ENCODE measurements around the gene SMDT1.
"Not testable (repeated sequence)": the region's sequence is repeated elsewhere in the genome, so short reads cannot be mapped to it uniquely, and the experiment has no call there.

Gene SMDT1

DNA sequence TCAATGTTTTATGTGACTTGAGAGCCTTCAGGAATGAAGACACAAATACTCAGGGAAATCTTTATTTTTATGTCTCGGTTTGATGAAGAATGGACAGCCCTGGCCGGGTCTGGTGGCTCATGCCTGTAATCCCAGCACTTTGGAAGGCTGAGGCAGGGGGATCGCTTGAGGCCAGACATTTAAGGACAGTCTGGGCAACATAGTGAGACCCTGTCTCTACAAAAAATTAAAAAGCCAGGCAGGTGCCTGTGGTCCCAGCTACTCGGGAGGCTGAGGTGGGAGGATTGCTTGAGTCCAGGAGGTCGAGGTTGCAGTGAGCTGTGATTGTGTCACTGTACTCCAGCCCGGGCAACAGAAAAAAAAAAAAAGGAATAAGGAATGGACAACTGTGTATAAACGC is 8.0 kb upstream of the SMDT1 start:
- DNase-seq: not testable (repeated sequence)

DNA sequence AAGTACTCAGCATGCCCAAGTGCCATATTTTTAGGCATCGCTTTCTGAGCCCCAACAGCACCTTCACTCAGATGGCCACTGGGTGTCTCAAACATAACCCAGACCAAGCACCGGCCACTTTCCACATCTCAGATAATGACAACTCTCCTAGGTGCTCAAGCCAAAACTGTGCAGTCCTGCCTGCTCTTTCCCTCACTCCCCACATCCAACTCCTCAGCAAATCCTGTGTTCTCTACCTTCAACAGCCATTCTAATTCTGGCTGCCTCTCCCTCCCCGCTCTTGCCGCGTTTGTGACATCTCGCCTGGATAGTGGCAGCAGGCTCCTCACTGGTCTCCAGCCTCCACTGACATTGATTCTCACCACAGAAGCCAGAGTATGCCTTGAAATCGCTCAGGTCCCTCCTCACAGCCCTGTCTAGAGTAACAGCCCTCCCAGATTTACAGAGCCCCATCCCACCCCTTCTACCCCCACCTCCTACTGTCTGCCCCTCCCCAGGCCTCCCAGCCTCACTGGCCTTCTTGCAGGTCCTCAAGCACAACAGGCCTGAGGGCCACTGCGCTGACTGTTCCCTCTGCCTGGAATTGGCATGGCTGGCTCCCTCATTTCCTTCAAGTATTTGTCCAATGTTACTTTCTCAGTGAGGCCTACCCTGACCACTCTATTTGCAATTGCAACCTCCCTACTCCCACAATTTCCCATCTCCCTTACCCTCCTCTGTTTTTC is 6.7 kb upstream of the SMDT1 start:
- no peak for DNase-seq

DNA sequence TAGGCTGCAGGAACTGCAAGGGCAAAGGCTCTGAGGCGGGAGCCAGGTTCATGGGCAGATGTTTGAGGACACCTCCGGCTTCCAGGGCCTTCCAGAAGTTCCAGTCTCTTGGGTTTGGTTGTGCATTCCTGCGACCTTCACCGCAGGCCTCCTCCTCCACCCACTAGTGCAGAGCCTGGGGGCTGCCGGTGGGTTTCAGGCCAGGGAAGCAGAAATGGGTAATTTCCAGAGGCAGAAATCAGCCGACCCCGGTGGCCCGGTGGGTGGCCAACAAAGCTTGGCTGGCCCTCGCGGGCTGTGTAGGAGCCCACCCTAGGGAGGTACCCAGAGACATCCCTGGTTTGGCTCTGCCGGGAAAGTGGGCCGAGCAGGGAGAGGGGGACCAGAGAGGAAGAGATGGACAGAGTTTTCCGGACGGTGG is 5.9 kb upstream of the SMDT1 start:
- no peak for DNase-seq

DNA sequence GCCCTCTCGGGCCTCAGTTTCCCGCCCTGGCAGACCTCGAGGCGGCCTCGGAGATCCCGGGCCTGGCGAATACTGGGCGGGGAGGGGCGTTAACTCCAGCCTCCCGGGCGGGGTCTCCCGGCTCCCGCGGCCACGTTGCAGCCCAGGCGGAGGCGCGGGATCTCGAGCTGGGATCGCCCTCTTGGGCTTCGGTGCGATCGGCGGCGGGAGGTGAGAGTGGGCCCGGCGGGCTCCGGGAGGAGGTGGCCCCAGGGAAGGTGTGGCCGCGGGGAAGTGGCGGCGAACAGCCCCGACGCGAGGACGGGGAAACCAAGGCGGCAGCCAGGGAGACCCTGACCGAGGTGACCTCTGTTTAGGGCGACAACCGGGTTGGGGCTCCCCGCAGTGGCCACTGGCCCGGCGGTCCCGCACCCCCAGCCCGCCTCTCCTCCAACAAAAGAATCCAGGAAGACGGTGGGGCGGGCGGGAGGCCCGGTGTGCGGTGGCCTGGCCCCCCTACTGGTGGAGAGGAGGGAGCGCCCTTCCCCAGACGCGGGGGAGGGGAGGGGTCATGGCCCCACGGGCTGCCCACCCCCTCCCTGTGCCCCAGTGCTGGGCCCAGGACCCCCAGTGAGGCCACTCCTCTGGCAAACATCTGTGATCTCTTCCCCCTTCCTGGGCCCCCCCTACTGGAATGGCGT is 5.2 kb upstream of the SMDT1 start, which contains the start of gene PHETA2:
Gene PHETA2, plus strand, starts transcription at position 117 of the 680 bp plus-strand sequence. CDS start 3,046 bp downstream, outside the sequence.
- DNase-seq: peak; percentile 66

DNA sequence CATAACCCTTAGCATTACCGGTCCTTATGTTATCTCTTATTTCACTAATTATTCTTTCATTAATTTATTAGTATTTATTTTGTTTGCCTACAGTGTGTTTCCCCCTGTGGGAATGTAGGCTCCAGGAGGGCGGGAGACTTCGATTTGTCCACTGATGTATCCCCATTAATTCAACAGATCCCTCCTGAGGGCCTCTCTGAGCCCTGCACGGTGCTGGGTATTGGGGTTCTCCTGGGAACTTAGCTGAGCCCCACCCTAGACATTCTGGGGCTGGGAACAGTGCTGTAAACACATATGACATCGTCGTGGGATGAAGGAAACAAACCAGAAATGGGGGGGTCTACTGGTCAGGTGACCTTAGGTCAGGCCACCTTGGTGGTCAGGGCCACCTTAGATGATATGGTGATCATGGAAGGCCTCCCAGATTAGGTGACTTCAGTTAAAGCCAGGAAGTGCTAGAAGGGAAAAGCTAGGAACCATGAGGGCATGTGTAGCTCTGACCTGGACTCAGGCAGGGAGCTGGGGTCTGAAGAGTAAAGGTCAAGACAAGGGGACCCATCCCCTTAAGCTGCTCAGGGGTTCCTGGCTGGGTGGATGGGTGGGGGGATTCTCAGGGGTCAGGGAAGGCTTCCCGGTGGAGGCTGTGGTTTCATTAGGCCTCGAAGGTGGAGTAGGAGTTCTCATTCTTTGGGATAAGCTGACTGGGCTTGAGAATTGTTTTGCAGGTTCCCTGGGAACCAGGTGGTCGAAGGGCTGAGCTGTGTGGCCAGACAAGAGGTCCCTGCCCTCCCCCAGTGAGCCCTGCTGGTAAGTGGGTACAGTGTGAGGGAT is 4.4 kb upstream of the SMDT1 start:
- no peak for DNase-seq

DNA sequence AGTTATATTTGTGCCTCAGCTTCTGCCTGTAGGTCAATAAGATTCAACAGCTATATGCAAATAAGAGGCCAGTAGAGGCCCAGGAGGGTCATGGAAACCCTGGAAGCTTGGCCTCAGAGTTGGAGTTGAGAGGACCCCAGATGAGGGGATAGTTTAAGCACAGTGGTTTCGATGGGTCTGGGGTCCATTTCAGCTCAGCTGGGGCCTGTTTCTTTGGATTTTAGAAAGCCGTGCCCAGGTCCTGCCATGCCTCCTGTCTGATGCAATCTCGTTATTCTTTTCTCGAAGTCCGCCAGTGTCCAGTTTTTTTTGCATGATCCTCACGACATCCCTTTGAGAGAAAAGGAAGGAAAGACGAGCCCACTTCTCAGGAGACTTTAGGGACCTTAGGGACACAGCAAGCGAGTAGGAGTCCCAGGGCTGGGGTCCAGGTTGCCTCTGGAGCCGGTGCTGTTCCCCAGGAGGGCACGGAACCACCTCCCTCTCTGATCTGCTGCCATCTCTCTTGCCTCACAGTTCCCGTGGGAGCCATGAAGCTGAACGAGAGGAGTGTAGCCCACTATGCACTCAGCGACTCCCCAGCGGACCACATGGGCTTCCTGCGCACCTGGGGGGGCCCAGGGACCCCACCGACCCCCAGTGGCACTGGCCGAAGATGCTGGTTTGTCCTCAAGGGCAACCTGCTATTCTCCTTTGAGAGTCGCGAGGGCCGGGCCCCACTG is 2.6 kb upstream of the SMDT1 start:
- DNase-seq: no peak

DNA sequence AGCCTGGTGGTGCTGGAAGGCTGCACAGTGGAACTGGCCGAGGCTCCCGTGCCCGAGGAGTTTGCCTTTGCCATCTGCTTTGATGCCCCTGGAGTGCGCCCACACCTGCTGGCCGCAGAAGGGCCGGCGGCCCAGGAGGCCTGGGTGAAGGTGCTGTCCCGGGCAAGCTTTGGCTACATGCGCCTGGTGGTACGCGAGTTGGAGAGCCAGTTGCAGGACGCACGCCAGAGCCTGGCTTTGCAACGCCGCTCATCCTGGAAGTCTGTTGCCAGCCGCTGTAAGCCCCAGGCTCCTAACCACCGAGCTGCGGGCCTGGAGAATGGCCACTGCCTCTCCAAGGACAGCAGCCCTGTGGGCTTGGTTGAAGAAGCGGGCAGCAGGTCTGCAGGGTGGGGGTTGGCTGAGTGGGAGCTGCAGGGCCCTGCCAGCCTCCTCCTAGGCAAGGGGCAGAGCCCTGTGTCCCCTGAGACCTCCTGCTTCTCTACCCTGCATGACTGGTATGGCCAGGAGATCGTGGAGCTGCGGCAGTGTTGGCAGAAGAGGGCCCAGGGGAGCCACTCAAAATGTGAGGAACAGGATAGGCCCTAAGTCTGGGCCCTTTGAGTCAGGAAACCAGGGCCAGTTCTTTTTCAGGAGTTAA is 1.9 kb upstream of the SMDT1 start:
- no peak for DNase-seq

DNA sequence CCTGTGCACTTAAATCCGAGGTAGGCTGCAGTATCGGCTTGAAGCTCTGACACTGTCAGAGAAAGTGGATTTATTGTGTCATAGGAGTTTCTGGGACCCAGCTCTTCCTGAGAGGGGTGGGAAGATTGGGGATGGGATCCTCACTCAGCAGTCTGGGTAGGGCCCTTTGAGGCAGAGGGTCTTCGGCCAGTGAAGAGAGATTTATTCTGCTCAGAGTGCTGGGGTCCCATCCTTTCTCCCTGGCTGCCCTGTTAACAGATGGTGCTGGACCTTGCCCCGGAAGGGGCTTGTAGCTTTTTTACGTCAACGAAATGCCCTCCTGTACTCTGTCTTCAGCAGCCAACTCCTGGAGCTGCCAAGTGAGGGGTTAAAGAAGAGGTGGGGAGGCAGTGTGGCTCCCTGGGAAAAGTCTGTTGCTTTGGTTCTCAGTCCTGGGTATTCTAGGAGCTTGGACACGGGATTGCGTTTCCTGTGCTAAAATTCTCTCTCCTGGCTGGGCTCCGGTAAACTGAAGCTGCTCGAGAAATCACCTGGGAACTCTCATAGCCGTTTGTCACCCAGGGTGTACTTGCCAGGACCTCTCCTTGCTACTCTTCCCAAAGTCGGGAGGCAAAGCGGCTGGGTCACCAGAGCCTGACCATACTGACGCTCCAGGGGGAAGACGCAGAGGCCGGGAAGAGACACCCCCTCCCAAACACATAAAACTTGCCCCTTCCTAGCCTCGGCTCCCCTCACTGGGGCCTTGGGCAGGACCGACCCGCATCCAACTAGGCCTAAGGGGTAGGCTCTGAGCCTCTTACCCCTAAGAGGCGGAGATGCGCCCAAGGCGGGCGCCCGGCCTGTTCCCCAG is 806 bp upstream of the SMDT1 start:
- no peak for DNase-seq

DNA sequence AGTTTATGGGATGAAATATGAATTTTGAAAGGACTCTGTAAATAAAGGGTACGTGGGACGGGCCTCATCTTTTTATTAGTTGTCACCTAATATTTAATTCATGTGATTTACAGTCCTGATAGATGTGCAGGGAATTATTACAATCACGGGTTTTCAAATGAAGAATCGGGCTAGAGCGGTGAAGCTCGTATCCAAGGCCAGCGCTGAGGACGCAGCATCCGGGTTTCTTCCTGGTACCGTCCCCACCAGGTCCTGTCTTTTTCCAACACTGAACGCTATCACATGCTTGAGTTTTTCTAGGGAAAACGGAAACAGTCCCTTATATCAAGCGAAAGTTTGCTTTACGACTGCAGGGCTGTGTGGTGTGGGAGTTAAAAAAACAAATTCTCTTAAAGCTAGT is 787 bp downstream of the SMDT1 start:
- DNase-seq: peak; percentile 40

DNA sequence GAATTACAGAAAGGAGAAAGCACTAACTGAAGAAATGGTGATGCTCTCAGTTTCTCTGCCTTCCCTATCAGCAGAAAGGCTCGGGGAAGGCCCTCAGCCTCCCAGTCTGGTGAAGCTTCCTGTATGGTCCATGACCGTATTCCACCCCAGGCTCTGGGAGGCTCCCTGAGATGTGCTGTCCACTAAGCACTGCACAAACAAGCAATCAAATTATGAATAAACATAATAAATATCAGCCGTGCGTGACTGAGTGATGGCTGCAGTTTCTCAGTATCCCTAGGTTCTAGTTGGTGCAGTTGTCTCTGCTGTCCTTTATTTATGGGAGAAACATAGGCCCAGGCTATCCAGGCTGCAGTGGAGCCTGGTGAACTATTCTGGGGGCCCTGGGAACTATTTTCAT is 3.6 kb downstream of the SMDT1 start:
- DNase-seq: no peak

DNA sequence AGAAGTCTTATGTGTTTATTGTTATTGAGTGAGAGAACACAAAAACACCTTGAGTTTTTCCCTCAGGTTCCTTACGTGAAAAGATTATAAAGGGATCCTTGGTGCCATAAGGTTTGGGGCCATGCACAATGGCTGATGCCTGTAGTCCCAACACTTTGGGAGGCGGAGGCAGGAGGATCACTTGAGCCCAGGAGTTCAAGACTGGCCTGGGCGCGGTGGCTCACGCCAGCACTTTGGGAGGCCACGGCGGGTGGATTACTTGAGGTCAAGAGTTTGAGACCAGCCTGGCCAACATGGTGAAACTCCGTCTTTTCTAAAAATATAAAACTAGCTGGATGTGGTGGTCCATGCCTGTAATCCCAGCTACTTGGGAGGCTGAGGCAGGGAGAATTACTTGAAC is 5.4 kb downstream of the SMDT1 start:
- DNase-seq: no peak

DNA sequence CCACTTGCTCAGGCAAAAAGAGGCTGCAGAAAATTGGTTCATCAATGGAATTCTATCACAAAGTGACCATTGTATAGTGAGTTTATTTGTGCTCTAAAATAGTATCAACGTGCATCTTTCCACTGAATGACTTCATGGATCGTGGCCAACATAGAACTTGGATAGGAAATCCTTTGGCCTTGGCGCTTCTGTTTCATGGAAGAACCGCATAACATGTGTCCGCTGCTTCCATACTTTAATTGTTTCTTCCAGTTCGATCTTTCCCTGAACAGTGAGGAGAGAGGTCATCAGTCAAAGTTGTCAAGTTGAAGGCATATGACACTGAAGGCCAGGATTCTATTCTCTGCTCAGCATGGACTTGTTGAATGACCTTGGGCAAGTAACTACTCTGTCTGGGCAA is 6.6 kb downstream of the SMDT1 start:
- DNase-seq: no peak

DNA sequence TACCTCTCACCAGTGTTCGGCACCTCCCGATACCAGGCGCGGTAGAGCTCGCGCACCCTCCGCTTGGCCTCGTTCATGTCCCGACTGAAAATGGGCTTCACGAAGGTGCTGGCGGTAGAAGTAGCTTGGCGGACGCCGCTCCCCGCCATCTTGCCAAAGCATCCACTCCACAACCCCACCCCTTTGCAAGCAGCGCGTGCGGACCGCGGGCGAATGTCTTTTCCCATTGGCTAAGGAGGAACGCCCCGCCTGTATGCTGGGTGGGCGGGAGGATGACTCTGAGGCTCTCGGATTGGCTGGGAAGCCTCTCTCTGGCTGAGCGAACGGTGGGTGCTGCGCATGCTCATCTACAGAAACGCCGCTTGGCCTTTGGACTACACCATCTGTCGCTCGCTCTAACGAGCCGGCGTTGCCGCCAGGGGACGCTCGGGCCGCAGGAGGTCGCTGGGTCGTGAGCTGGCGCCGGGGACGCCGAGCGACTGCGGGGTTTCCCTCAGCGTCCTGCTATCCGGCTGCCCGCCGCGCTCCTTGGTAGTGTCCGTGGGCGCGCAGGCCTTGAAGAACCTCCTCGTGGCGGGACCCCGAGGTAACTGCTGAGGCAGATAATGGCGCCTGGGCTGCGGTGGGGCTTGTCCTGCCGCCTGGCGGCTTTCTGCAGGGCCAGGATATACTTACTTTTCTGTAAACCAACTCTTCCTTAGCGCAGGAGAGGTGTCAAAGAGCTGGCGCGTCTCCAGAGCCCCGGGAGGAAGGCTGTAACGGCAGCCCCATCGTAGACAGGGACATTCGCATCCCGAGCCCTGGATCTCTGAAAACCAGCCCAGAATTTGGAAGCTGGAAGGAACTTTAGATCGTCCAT is 11.3 kb downstream of the SMDT1 start, which contains the start of gene NDUFA6:
Gene NDUFA6, minus strand, starts transcription at position 177 of the 859 bp plus-strand sequence. Its CDS starts 28 bp downstream, at position 149.
- peak; percentile 99 for DNase-seq

DNA sequence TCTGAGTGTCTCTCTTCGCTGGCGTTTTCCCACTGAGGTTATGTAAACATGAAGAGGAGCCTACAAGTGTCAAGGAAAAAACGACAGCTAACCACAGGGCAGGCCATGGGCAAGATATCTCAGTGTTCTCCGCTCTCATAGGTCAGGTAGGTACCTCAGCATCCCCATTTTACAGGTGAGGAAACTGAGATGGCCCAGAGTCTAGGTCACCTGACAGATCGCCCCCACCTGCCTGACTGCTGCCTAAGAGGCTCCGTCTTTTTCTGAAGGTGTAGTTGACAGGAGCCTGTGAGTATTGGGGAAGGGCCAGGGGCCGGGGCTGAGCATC is 11.9 kb downstream of the SMDT1 start:
- no peak for DNase-seq

DNA sequence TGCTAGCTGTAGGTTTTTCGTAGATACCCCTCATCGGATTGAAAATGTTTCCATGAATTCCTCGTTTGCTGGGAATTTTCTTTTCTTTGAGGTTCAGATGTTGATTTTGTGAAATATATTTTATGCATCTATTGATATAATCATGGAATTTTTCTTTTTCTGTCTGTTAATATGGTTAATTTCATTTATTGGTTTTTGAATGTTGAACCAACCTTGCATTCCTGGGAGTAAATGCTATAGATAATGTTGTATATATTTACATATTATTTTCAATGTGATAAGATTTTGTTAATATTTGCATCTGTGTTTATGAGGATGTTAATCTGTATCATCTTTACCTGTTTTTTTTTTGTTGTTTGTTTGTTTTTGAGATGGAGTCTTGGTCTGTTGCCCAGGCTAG is 21.7 kb downstream of the SMDT1 start:
- DNase-seq: no peak

DNA sequence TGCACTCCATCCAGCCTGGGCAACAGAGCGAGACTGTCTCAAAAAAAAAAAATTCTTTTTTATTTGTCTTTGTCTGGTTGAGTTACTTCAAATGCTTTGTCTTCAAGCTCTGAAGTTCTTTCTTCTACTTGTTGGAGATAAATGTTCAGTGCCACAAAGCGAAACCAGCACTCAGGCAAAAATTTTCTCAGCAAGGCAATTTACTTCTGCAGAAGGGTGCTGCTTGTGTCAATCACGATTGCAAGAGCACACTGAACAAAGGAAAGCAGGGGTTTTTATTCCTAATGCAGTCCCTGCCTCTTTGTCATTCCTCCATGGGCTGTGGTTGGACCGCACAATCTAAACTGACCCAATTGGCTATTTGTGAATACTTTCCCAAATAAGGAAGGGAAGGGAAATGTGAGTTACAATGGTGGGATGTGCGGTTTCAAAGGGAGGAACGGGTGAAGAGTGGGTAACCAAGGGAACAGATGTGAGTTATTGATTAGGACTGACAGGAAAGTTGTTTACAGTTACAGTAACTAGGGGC is 24.9 kb downstream of the SMDT1 start:
- not testable (repeated sequence) for DNase-seq

DNA sequence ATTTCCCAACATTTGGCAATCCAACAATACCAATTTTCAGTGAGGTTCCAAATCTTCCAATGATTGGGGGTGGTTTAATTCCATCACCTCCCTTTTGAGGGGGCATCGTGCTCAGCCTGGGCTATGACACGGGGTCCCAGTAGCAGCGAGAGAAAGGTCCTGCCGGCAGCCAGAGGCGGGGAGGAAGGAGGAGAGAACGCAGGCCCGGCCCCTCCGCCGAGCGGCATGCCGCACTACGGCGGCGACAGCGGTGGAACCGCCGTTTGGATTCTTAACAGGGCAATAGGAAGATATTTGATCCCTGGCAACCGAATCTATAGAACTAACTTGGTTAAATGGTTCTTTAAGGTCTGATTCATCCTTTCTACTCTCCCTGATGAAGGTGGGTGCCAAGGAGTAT is 29.3 kb downstream of the SMDT1 start:
- no peak for DNase-seq

DNA sequence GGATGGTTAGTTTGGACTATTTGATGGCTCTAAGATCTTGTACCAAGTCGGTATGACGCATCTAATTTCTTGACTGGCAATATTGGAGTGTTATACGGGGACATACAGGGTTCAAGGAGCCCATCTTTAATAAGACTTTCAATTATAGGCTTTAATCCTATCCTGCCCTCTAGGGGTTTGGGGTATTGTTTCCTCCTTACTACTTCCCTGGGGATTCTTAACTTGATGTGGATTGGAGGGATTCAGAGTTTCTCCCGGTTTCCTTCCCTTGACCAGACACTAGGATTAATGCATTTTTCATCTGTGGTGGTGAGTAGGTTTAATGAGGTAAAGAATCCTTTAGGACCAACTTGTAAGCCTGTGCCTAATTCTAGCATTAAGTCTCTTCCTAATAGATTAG is 32.3 kb downstream of the SMDT1 start:
- no peak for DNase-seq

DNA sequence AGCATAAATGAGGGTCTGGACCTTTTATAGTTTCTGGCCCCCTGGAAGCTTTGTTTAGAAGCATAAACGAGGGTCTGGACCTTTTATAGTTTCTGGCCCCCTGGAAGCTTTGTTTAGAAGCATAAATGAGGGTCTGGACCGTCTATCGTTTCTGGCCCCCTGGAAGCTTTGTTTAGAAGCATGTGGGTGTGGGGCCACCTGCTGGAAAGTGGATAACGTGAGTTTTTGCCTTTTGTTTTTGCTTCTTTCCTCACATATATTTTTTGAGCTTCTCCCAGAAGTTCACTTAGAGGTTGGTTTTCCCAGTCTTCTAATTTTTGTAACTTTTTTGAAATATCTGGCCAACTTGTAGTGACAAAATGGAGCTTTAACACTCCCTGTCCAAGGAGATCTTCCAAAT is 33.3 kb downstream of the SMDT1 start:
- not testable (repeated sequence) for DNase-seq

DNA sequence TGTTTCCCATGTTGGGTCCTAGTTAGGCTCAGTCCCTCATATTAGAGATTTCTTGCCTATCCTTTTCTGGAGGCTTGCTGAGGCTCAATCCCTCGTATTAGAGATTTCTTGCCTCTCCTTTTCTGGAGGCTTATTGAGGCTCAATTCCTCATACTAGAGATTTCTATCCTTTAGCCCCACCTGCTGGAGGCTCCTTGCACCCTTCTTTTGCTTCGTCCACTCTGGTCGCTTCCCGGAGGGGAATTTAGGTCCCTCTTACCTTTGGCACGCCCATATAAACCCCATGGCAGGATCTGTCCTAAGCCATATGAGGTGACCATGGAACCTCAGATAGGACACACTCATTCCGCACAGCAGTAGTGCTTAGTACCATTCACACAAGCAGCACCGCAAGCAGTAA is 35.2 kb downstream of the SMDT1 start:
- no peak for DNase-seq

All from CD4-positive, alpha-beta T cell treated with Interleukin-10 for 1 hour (primary cell).